ENCODE data around the gene ZNF701.
"Not testable (repeated sequence)": the region's sequence is repeated elsewhere in the genome, so short reads cannot be mapped to it uniquely, and the experiment has no call there.

The ZNF701 gene

GRCh38 chr19:52570000-52570861, at the start of gene ZNF701:
Gene ZNF701, plus strand, starts transcription at chr19:52570287. Its CDS starts 3,861 bp downstream, at chr19:52574148.
- peak; percentile 98 for DNase-seq

GRCh38 chr19:52522551-52522950, 47.5 kb upstream of the ZNF701 start:
- no peak for DNase-seq

DNA sequence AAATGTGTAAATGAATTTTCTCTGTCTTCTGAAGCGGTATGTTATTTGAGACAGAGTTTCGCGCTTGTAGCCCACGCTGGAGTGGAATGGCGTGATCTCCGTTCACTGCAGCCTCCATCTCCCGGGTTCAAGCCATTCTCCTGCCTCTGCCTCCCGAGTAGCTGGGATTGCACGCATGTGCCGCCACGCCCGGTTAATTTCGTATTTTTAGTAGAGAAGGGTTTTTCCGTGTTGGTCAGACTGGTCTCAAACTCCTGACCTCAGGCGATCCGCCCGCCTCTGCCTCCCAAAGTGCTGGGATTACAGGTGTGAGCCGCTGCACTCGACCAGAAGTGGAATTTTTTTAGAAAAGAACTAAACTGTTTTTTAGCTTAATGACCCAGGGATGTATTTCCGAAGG, 46.0 kb upstream of the ZNF701 start:
- no peak for DNase-seq

GRCh38 chr19:52527134-52527955, 42.7 kb upstream of the ZNF701 start, which contains the start of gene ZNF808:
Gene ZNF808, plus strand, starts transcription at chr19:52527668. Its CDS starts 15,617 bp downstream, at chr19:52543285.
- peak; percentile 97 for DNase-seq

GRCh38 chr19:52527956-52528351, 42.1 kb upstream of the ZNF701 start:
- DNase-seq = no peak

- DNase-seq = no peak
Measured at GRCh38 chr19:52532480-52532879, 37.6 kb upstream of the ZNF701 start.

- no peak for DNase-seq
Measured at GRCh38 chr19:52533901-52534300, 36.2 kb upstream of the ZNF701 start.

GRCh38 chr19:52535385-52535770, 34.7 kb upstream of the ZNF701 start:
- not testable (repeated sequence) for DNase-seq

GRCh38 chr19:52535771-52536447, 34.2 kb upstream of the ZNF701 start:
- DNase-seq = peak; percentile 95

DNA sequence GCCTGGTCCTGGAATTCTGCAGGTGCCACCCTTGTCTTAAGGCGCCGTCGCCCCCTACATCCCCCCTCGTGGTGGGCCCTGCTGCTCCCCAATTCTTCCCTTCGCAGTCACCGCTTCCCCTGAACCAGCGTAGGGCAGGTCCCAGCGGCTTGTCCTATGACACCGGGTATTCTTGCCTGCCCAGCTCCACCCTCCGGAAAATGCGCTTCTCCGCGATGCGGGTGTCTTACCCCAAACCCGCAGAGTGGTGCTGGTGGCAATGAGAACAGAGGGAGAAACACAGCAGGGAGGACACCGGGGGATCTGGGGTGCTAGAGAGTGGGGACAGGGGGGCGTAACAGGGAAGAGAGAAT, 33.7 kb upstream of the ZNF701 start:
- peak; percentile 59 for DNase-seq

GRCh38 chr19:52538815-52539214, 31.3 kb upstream of the ZNF701 start:
- DNase-seq = not testable (repeated sequence)

DNA sequence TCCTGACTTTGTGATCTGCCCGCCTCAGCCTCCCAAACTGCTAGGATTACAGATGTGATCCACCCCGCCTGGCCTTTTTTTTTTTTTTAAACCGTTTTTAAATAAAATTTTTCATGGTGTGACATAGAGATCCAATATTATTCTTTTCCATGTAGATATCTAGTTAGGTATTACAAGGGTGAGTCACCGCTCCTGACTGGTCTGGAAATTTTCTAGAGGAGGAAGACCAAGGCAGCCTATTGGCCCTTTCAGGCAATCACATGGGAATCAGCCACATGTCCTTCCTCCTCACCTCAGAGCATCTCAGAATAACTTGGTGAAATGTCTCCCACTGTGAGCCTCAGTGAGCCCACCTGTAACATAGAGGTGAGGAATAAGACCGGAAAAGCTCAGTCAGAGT, 28.9 kb upstream of the ZNF701 start:
- not testable (repeated sequence) for DNase-seq

DNA sequence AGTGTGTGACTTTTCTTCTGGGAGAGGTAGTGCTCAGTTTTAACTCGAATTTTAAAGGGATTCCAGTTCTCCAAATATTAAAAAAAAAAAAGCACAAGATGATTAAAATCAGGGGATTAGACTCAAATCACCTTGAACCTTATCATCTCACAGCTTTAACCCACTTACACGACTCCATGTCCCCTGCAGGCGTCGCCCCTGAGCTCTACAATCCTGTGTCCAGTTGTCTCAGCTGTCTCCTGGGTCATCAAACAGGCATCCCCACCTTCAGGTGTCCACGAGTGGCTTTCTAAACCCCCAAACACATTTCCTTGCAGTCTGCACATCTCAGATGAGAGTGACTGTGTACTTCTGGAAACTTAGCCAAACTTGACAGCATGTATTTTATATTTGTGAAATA, 28.5 kb upstream of the ZNF701 start:
- DNase-seq = no peak

DNA sequence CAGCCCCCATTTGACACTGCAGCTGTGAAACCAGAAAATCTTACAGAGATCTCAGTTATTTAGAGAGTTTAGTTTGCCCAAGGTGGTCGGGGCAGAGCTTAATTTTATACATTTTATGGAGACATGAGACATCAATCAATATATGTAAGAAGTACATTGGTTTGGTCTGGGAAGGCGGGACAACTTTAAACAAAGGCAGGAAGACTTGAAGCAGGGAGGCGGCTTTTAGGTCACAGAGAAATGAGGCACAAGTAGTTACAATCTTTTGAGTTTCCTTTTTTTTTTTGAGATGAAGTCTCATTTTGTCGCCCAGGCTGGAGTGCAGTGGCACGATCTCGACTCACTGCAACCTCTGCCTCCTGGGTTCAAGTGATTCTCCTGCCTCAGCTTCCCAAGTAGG, 27.5 kb upstream of the ZNF701 start:
- not testable (repeated sequence) for DNase-seq

DNA sequence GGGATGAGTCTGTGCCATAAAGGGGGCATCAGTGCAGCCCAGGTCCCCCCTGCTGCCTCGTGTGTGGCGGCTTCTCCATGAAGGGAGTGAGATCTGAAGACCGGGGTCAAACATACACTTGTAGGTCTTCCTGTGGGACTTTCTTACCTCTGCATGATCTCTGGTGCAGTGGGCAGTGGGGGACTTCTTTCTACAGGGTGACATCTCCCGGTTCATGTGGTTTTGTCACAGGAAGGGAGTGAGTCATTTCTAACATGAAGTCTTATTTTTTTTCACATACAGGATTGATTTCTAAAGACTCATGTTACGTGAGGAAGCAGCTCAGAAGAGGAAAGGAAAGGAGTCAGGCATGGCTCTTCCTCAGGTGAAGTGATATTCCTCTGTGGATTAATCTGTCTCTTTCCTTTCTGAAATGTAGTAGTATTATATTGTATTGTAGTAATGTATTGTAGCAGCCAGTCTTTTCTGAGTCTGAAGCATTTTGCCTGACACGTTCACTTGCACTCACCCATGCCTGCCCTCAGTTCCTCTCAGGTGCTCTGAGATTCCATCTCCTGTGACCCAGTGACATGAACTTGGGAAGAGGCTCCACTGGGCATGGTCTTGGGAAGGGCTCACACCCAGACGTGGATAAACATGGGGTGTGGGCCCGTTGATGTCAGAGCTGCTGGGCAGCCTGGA, 27.0 kb upstream of the ZNF701 start:
- DNase-seq = peak; percentile 37

DNA sequence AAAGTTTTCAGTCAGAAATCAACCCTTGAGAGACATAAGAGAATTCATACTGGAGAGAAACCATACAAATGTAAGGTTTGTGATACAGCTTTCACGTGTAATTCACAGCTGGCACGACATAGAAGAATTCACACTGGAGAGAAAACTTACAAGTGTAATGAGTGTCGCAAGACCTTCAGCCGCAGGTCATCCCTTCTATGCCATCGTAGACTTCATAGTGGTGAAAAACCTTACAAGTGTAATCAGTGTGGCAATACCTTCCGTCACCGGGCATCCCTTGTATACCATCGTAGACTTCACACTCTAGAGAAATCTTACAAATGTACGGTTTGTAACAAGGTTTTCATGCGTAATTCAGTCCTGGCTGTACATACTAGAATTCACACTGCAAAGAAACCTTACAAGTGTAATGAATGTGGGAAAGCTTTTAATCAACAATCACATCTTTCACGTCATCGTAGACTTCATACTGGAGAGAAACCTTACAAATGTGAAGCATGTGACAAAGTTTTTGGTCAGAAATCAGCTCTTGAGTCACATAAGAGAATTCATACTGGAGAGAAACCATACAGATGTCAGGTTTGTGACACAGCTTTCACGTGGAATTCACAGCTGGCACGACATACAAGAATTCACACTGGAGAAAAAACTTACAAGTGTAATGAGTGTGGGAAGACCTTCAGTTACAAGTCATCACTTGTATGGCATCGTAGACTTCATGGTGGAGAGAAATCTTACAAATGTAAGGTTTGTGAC, 15.7 kb upstream of the ZNF701 start:
- DNase-seq = no peak

- no peak for DNase-seq
Measured at GRCh38 chr19:52557231-52557995, 12.7 kb upstream of the ZNF701 start.

GRCh38 chr19:52558732-52559445, 11.2 kb upstream of the ZNF701 start:
- DNase-seq = not testable (repeated sequence)

DNA sequence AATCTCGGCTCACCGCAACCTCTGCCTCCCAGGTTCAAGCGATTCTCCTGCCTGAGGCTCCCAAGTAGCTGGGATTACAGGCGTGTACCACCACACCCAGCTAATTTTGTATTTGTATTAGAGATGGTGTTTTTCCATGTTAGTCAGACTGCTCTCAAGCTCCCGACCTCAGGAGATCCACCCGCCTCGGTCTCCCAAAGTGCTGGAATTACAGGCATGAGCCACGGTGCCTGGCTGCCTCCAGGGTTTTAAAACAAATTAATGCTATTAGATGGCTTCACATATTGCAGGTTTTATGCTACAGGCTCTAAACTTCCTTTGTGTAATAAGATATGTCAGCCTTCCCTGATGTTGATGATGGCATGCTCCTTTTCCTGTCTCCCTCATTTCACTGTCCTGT, 8.5 kb upstream of the ZNF701 start:
- not testable (repeated sequence) for DNase-seq

DNA sequence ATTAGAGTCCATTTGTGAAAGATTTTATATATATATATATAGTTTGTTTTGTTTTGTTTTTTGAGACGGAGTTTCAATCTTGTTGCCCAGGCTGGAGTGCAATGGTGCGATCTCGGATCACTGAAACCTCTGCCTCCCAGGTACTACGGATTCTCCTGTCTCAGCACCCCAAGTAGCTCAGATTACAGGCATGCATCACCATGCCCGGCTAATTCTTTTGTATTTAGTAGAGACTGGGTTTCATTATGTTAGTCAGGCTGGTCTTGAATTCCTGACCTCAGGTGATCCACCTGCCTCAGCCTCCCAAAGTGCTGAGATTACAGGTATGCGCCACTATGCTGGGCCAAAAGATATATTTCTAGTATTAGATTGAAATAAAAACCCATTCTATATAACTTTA, 4.0 kb upstream of the ZNF701 start:
- DNase-seq = no peak
